Left renal cortex interstitium (tissue), 4 donors: ENCODE data around the gene USF2. TPM values are rescaled to one million over a fixed set of nuclear protein-coding genes. Genes with fewer than 3 reads are reported as not detected.
"Not testable (repeated sequence)": the region's sequence is repeated elsewhere in the genome, so short reads cannot be mapped to it uniquely, and the experiment has no call there.

Source experiments
- DNase-seq, 4 donors: peaks; one replicate each; pipeline ENCODE4 v3.0.0-alpha.2; 2013; ENCODE audit warnings: low read depth in 4 of 4, low spot score in 2 of 4, missing footprints in 1 of 4
- polyA plus RNA-seq, 4 donors: library from polyadenylated mRNA; unstranded; fragments of 120-200 nt; gene quantifications; one replicate each; pipeline ENCODE4 v1.2.1, GENCODE V29; 2013; ENCODE audit not compliant: insufficient read length in 4 of 4

Gene USF2
- polyA plus RNA-seq, 4 donors, result 160 to 193 (median 172) TPM

- no peak for DNase-seq
Observed at GRCh38 chr19:35279985-35280821, 11.4 kb downstream of the USF2 start.

- DNase-seq, result no peak
Observed at GRCh38 chr19:35281303-35281702, 12.5 kb downstream of the USF2 start.

- DNase-seq, result no peak
Observed at GRCh38 chr19:35284153-35285094, 15.7 kb downstream of the USF2 start.

- no peak for DNase-seq
Observed at GRCh38 chr19:35285095-35285449, 16.3 kb downstream of the USF2 start.

GRCh38 chr19:35285465-35285864, 16.7 kb downstream of the USF2 start:
- DNase-seq, result not testable (repeated sequence)

DNA sequence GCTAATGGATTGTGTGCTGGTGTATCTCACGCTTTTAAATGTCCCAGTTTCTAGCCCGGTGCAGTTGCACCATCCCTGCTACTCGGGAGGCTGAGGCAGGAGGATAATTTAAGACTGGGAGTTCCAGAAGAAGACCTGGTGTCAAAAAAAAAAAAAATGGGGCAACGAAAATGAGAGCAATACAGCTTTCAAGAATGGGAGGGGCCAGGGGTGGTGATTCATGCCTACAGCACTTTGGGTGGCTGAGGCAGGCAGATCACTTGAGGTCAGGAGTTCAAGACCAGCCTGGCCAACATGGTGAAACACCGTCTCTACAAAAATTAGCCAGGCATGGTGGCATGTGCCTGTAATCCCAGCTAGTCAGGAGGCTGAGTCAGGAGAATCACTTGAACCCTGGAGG, 17.3 kb downstream of the USF2 start:
- DNase-seq, result not testable (repeated sequence)

- no peak for DNase-seq
Observed at GRCh38 chr19:35287713-35288112, 19.0 kb downstream of the USF2 start.

- no peak for DNase-seq
Observed at GRCh38 chr19:35288331-35288730, 19.6 kb downstream of the USF2 start.

GRCh38 chr19:35288906-35289305, 20.1 kb downstream of the USF2 start:
- no peak for DNase-seq

- DNase-seq, result no peak
Observed at GRCh38 chr19:35290381-35291127, 21.8 kb downstream of the USF2 start.

- no peak for DNase-seq
Observed at GRCh38 chr19:35291259-35291658, 22.5 kb downstream of the USF2 start.

GRCh38 chr19:35291916-35292315, 23.2 kb downstream of the USF2 start, which contains the start of gene MAG:
Gene MAG (plus strand): TSS chr19:35292161. CDS start chr19:35295409, 3,248 bp downstream.
- DNase-seq, result no peak

- DNase-seq, result no peak
Observed at GRCh38 chr19:35292421-35293362, 23.9 kb downstream of the USF2 start.

DNA sequence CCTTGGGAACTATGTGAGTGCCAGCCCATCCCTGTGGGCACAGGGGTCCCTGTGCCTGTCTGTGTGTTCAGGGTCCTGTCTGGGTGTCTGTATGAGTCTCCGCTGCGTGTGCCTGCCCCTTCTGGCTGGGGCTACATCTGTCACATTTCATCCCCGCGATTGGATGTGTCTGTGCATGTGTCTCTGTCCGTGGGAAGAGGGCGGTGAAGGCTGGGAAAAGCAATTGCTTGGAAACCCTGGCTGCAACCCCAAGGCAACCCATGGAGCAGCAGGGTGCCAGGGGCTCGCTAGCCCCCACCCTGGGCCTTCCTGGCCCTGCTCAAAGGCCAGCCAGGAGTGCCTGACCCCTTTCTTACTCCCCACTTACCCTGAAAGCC, 24.6 kb downstream of the USF2 start:
- DNase-seq, result no peak

GRCh38 chr19:35293808-35294207, 25.0 kb downstream of the USF2 start:
- no peak for DNase-seq

GRCh38 chr19:35294328-35294727, 25.6 kb downstream of the USF2 start:
- no peak for DNase-seq

GRCh38 chr19:35294859-35295791, 26.4 kb downstream of the USF2 start:
- DNase-seq, result no peak

- no peak for DNase-seq
Observed at GRCh38 chr19:35295792-35296462, 27.2 kb downstream of the USF2 start.
